ENCODE results near the gene MTCH1. TPM values are rescaled to one million over a fixed set of nuclear protein-coding genes. Genes with fewer than 3 reads are reported as not detected.

MTCH1 gene
- 100 to 1,000 TPM; 231 to 239 TPM for total RNA-seq
- polyA plus RNA-seq (2013, experiment 1 of 2): 94.7 TPM
- polyA plus RNA-seq (2013, experiment 2 of 2): 97.4 TPM
- 131 to 491 (median 267) reads per million in 172 experiments for total RNA-seq

GRCh38 chr6:36985808-36986703 lies at the start of gene MTCH1:
Gene MTCH1 (minus strand): TSS chr6:36986196. CDS start chr6:36986173, 23 bp downstream.
- ATAC-seq (ENCODE audit: poor library complexity) (peak; percentile 85), DNase-seq (peak; percentile 73 to 96 (median 86))
- Histone ChIP-seq H3K9me3 (ENCODE audit: control insufficient read depth in 1 of 2, insufficient read depth in 1 of 2, low read length in 2 of 2) (no peaks in the 10 kb centered on the region), H3K27me3 (ENCODE audit: control insufficient read depth in 1 of 2, insufficient read depth in 2 of 2, low read length in 2 of 2) (no peaks in the 10 kb centered on the region), H3K36me3 (ENCODE audit: insufficient read depth, low read length) (peaks cover 4% of the 10 kb centered on the region), H3K27ac (ENCODE audit: low read depth in 1 of 2, low read length in 2 of 2) (peak within 1 kb of the TSS; percentile 61 to 81), H3K4me3 (ENCODE audit: low read length) (peak within 1 kb of the TSS; percentile 90), H3K4me1 (ENCODE audit: insufficient read depth, low read length) (peaks cover 49% of the 10 kb centered on the region)
- H3K36me3 Mint-ChIP-seq (ENCODE audit: low read depth): peaks cover 14% of the 10 kb centered on the region
- no peaks in the 10 kb centered on the region for H3K9me3 Mint-ChIP-seq
- peak within 1 kb of the TSS; percentile 99 for H3K4me3 Mint-ChIP-seq
- no peak for TF ChIP-seq CTCF (IDR thresholded peaks at IDR 0.05)
- ChIA-PET POLR2A (interaction anchor here (0.5 to 3.2 kb wide), 26 partner anchors 21 to 833 kb away, joined by 3 to 35 read pairs (median 6); partner anchors contain the start of genes C6orf89, PI16, PIM1 and PPIL1), CTCF (interaction anchor here (0.9 to 2.0 kb wide), 5 partner anchors 32 to 227 kb away, joined by 3 to 9 read pairs (median 3); partner anchors contain the start of genes C6orf89 and PPIL1)
- H3K4me1 Mint-ChIP-seq (ENCODE audit: low read depth): peaks cover 23% of the 10 kb centered on the region
- intact Hi-C loops (cut with DNase I, micrococcal nuclease): loop anchor here (1.0 to 5.0 kb wide), 5 partner anchors 21 to 1064 kb away; partner anchors contain the start of genes C6orf89 (in 1 of the 2), PIM1 (in 1 of the 2) and SRPK1 (in 1 of the 2)
- no peak within 1 kb of the TSS for H3K27ac Mint-ChIP-seq
- no peaks in the 10 kb centered on the region for H3K27me3 Mint-ChIP-seq

GRCh38 chr6:37033819-37034795 lies 48.1 kb upstream of the MTCH1 start:
- Histone ChIP-seq H3K27me3 (ENCODE audit: control insufficient read depth in 1 of 2, insufficient read depth in 2 of 2, low read length in 2 of 2) (no peaks in the 10 kb centered on the region), H3K4me1 (ENCODE audit: insufficient read depth, low read length) (peaks cover 6% of the 10 kb centered on the region), H3K27ac (ENCODE audit: low read depth in 1 of 2, low read length in 2 of 2) (no peak overlapping the region), H3K4me3 (ENCODE audit: low read length) (no peak overlapping the region), H3K36me3 (ENCODE audit: insufficient read depth, low read length) (no peaks in the 10 kb centered on the region), H3K9me3 (ENCODE audit: control insufficient read depth in 1 of 2, insufficient read depth in 1 of 2, low read length in 2 of 2) (no peaks in the 10 kb centered on the region)
- peak in 1 of 14 experiments; percentile 6 for DNase-seq
- CTCF ChIA-PET: interaction anchor here (0.8 to 1.0 kb wide), 2 partner anchors 16 to 176 kb away, joined by 3 to 4 read pairs; no protein-coding TSS in a partner anchor
- intact Hi-C loops (cut with DNase I, micrococcal nuclease): no loop called here
- POLR2A ChIA-PET: interaction anchor here (0.7 to 0.8 kb wide), 2 partner anchors 15 to 134 kb away, joined by 3 to 6 read pairs; no protein-coding TSS in a partner anchor
- peaks cover 3% of the 10 kb centered on the region for H3K9me3 Mint-ChIP-seq
- no peaks in the 10 kb centered on the region for H3K4me1 Mint-ChIP-seq (ENCODE audit: low read depth)
- no peaks in the 10 kb centered on the region for H3K36me3 Mint-ChIP-seq (ENCODE audit: low read depth)
- H3K27me3 Mint-ChIP-seq: no peaks in the 10 kb centered on the region
- ATAC-seq (ENCODE audit: poor library complexity): no peak
- no peak overlapping the region for H3K4me3 Mint-ChIP-seq
- H3K27ac Mint-ChIP-seq: no peak overlapping the region
- no peak for TF ChIP-seq CTCF (IDR thresholded peaks at IDR 0.05)

Data from CD4-positive, alpha-beta T cell (primary cell).